GM18526 (cell line): ENCODE measurements around the gene SLC6A1.

Experiments used
- POLR2A ChIP-seq: IDR thresholded peaks from 3 replicates; pipeline ENCODE4 v1.6.1; 2011; ENCODE audit not compliant: insufficient read length; ENCODE audit errors: extremely low read depth

Gene SLC6A1

GRCh38 chr3:10981031-10981430, 11.5 kb upstream of the SLC6A1 start:
- TF ChIP-seq POLR2A: no peak

GRCh38 chr3:10981961-10982360, 10.6 kb upstream of the SLC6A1 start:
- TF ChIP-seq POLR2A: no peak

GRCh38 chr3:10982782-10983181, 9.8 kb upstream of the SLC6A1 start:
- TF ChIP-seq POLR2A: no peak

- TF ChIP-seq POLR2A: no peak
Observed at GRCh38 chr3:10983219-10983916, 9.2 kb upstream of the SLC6A1 start.

- no peak for TF ChIP-seq POLR2A
Observed at GRCh38 chr3:10984371-10984896, 8.1 kb upstream of the SLC6A1 start.

GRCh38 chr3:10985181-10985580, 7.4 kb upstream of the SLC6A1 start:
- TF ChIP-seq POLR2A: no peak

- no peak for TF ChIP-seq POLR2A
Observed at GRCh38 chr3:10986592-10986991, 6.0 kb upstream of the SLC6A1 start.

GRCh38 chr3:10988001-10988665, 4.4 kb upstream of the SLC6A1 start:
- no peak for TF ChIP-seq POLR2A

GRCh38 chr3:10988991-10989484, 3.5 kb upstream of the SLC6A1 start:
- no peak for TF ChIP-seq POLR2A

- no peak for TF ChIP-seq POLR2A
Observed at GRCh38 chr3:10992943-10993728, 588 bp downstream of the SLC6A1 start.

GRCh38 chr3:10993729-10994065, 1.1 kb downstream of the SLC6A1 start:
- TF ChIP-seq POLR2A: no peak

- no peak for TF ChIP-seq POLR2A
Observed at GRCh38 chr3:10994306-10994705, 1.8 kb downstream of the SLC6A1 start.

GRCh38 chr3:10995871-10996270, 3.3 kb downstream of the SLC6A1 start:
- no peak for TF ChIP-seq POLR2A

- TF ChIP-seq POLR2A: no peak
Observed at GRCh38 chr3:10996345-10997013, 3.9 kb downstream of the SLC6A1 start.

GRCh38 chr3:10997196-10997595, 4.6 kb downstream of the SLC6A1 start:
- TF ChIP-seq POLR2A: no peak
